GM18517 (cell line): ENCODE results near the gene NUAK1.

ENCODE experiments used
- ATAC-seq: cut with Tn5 transposase; IDR thresholded peaks from one replicate; pipeline ENCODE4 v1.9.1; 2021; ENCODE audit warnings: mild to moderate bottlenecking, moderate library complexity; ENCODE audit not compliant: unreplicated experiment

Gene NUAK1

GRCh38 chr12:106113042-106113441 lies 25.7 kb downstream of the NUAK1 start:
- ATAC-seq: no peak

GRCh38 chr12:106112145-106112821 lies 26.5 kb downstream of the NUAK1 start:
- no peak for ATAC-seq

- ATAC-seq: no peak
These were observed 28.0 kb downstream of the NUAK1 start for GRCh38 chr12:106110626-106111300.

- ATAC-seq: no peak
These were observed 29.4 kb downstream of the NUAK1 start for GRCh38 chr12:106109168-106109910.

GRCh38 chr12:106108185-106108835 lies 30.4 kb downstream of the NUAK1 start:
- no peak for ATAC-seq

GRCh38 chr12:106107566-106107965 lies 31.2 kb downstream of the NUAK1 start:
- ATAC-seq: no peak

GRCh38 chr12:106106892-106107291 lies 31.9 kb downstream of the NUAK1 start:
- no peak for ATAC-seq

GRCh38 chr12:106106061-106106566 lies 32.6 kb downstream of the NUAK1 start:
- no peak for ATAC-seq

GRCh38 chr12:106101803-106102202 lies 37.0 kb downstream of the NUAK1 start:
- ATAC-seq: no peak

- no peak for ATAC-seq
These were observed 40.0 kb downstream of the NUAK1 start for GRCh38 chr12:106098691-106099200.

GRCh38 chr12:106097011-106097410 lies 41.7 kb downstream of the NUAK1 start:
- ATAC-seq: no peak

GRCh38 chr12:106096376-106096775 lies 42.4 kb downstream of the NUAK1 start:
- no peak for ATAC-seq

- ATAC-seq: no peak
These were observed 44.5 kb downstream of the NUAK1 start for GRCh38 chr12:106094304-106094703.

- ATAC-seq: no peak
These were observed 45.5 kb downstream of the NUAK1 start for GRCh38 chr12:106093246-106093645.

- ATAC-seq: no peak
These were observed 47.3 kb downstream of the NUAK1 start for GRCh38 chr12:106091446-106091820.

GRCh38 chr12:106090591-106091445 lies 47.9 kb downstream of the NUAK1 start:
- no peak for ATAC-seq

GRCh38 chr12:106089935-106090334 lies 48.8 kb downstream of the NUAK1 start:
- no peak for ATAC-seq

- ATAC-seq: no peak
These were observed 49.8 kb downstream of the NUAK1 start for GRCh38 chr12:106088811-106089485.

- ATAC-seq: no peak
These were observed 50.4 kb downstream of the NUAK1 start for GRCh38 chr12:106088246-106088808.
